ENCODE results near the gene SNUPN.
A peak's percentile ranks its signal among the peaks of the same experiment; 100 is the strongest.
"Not testable (repeated sequence)": the region's sequence is repeated elsewhere in the genome, so short reads cannot be mapped to it uniquely, and the experiment has no call there.

The SNUPN gene

GRCh38 chr15:75637245-75638009, 11.9 kb upstream of the SNUPN start:
- DNase-seq (ENCODE audit: low spot score), result no peak

- DNase-seq (ENCODE audit: low spot score), result no peak
Measured at GRCh38 chr15:75636026-75636425, 10.5 kb upstream of the SNUPN start.

DNA sequence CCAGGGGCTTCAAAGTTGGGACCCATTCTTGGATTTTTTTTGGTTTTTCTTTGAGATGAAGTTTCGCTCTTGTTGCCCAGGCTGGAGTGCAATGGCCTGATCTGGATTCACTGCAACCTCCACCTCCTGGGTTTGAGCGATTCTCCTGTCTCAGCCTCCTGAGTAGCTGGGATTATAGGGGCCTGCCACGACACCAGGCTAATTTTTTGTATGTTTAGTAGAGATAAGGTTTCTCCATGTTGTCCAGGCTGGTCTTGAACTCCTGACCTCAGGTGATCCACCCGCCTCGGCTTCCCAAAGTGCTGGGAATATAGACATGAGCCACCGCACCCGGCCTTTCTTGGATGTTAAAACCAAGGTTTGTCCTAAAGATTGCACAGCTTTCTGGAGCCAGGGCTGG, 8.4 kb upstream of the SNUPN start:
- not testable (repeated sequence) for DNase-seq (ENCODE audit: low spot score)

GRCh38 chr15:75631935-75632334, 6.4 kb upstream of the SNUPN start:
- DNase-seq (ENCODE audit: low spot score), result no peak

DNA sequence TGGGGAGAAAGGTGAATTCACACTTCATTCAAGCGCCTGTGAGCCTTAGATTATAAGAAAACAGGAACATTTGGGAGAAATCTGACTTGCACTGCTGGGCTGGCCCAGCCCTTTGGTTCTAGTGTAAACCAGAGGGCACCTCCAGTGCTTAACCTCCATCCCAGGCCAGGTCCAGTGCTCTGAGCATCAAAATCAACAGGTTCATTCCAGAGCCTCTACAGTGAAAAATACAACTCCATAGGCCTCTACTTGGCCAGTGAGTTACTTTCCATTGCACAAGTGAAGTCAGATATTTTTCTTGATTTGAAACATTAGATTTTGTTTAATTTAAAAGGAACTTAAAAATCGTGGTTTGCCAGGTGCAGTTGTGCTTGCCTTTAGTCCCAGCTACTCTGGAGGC, 3.0 kb downstream of the SNUPN start:
- no peak for DNase-seq (ENCODE audit: low spot score)

DNA sequence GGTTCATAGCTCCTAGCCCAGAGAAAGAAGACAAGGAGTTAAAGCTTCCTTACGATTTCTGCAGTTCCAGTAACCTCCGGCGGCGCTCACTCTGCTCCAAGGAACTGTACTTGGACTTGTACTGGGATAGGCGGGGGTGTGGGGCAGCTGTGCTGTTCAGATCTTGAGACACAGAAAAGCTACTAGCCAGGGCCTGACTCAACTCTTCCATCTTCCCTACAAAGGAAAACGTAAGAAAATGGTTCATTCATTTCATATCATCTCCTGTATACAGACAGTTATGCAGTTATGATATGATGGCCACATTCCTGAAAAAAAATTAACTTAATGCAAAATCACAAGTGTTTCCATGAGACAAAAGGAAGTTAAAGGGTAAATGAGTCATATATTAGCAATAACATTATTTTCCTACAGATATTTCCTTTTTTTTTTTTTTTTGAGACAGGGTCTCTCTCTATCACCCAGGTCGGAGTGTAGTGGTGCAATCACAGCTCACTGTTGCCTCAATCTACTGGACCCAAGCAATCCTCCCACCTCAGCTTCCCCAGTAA, 4.6 kb downstream of the SNUPN start:
- DNase-seq (ENCODE audit: low spot score), result no peak

DNA sequence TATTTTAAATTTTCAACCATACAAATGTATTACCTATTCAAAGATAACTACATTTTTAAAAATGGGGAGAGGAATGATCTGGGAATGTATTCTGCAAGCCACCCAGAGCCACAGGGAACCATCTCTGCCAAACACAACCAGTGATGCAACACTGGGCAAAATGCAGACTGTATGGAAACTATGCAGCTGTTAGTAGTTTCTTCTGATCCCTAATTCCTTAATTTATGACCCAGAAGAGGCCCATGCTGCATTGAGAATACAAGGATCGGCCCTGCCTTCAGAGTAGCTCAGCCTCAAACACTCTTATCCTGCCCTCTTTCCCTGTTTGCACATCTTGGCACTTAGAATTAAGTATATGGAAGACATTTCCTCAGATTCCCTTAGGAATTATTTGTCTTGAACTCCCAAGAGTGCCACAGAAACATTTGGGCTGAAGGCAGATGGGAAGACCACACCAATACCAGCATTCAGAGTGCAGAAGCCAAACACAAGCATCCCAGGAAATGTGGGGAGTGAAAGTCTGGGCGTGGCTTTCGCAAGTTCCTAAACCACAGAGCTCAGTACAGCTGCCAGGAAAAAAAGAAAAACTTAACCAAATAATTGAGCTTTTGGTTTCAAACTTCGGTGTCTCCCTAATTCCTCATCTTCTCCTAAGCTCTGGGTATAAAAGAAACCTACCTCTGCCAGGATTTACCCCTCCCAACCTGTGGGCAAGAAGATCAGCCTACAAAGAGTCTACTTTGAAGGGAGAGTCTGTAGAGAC, 5.3 kb downstream of the SNUPN start:
- DNase-seq (ENCODE audit: low spot score), result no peak

DNA sequence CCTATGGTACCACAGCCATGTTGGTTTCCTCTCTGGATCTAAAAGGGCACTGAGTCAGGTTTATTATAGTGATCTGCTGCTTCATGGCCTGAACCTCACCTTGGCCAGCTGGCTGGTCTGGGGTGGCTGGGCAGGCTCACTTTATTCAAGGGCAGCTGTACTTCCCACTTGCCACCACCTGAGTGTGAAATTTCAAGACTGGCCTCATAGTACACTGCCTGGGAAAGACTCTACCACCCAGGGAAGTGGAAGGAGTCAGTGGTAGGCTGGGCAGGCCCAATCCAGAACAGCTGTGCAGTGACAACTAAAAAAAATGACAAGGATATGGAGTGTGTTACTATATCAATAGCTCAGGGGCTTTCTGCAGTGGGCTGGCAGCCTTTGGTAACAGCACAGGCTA, 8.8 kb downstream of the SNUPN start:
- DNase-seq (ENCODE audit: low spot score), result no peak

DNA sequence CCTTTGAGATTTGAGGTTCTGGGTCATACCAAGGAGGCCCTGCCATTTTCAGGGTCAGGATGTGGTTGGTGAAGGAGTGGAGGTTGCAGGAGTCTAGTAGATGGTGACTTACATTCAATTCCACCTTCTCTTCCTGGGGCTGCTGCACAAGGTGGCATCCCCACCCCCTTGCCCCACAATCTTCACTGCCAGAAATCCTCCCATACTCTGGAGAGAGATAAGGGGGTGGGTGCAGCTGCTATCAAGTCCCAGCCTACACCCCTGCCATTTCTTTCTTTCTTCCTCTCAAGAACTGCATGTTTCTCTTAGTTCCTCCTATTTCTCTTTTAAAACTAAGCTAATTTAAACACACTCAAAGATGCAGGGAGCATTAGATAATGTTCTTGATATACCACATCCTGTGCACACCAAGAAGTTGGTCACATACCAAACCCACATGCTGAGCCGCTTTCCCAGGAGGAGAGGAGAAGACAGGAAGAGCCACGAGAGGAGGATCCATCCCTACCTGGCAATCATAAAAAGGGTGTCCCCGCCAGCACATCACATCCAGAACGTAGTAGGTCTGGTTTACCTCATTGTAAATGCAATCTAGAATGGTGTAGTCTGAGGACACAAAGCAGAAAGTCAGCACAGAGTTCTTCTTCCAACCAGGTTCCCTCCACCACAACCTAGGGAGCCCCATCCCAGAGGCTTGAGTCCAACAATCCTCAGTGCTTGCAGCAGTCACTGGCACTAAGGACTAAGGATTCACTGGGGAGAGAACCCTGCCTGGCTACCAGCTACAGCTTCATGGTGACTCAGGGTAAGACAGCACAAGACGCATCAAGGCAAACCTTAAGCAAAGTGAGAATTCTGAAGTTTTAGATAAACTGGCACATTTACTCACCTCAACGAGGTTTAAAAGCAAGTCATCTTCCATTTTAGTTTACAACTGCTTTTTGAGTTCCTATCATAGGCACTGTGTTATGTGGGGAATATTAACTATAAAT, 18.5 kb downstream of the SNUPN start:
- peak; percentile 60 for DNase-seq (ENCODE audit: low spot score)

DNA sequence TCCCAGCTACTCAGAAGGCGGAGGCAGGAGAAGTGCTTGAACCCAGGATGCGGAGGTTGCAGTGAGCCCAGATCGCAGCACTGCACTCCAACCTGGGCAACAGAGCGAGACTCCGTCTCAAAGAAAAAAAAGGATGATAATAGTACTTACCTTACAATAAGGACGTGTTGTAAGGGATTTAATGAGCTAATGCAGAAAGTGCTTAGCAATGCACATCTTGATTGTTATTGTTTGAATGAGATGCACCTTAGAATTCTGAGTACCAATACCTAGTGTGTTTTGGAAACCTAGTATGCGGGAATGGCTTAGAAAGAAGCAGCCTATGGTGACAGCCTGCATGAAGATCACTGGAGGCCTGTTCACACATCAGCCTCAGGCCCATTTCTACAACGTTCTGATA, 19.5 kb downstream of the SNUPN start:
- no peak for DNase-seq (ENCODE audit: low spot score)

GRCh38 chr15:75599401-75599800, 26.1 kb downstream of the SNUPN start:
- DNase-seq (ENCODE audit: low spot score), result no peak

DNA sequence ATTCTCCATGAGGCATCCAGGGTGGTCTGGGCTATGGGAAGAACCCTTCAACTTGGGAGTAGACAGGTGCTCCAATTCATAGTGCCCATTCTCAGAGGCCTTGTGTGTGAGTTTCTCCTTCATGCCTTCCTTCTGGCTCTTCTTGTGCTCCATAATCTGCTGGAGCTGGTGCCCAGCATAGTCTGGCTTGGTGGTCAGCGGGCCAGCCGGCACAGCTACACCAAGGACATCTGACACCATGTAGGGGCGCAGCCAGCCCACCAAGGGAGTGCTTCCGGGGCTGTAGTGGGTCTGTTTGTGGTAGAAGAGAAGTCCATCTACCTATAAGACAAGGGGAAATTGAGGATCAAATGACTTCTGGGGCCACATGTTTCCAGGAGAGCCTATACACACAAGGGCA, 27.2 kb downstream of the SNUPN start:
- DNase-seq (ENCODE audit: low spot score), result no peak

- DNase-seq (ENCODE audit: low spot score), result no peak
Measured at GRCh38 chr15:75597667-75598341, 27.7 kb downstream of the SNUPN start.

DNA sequence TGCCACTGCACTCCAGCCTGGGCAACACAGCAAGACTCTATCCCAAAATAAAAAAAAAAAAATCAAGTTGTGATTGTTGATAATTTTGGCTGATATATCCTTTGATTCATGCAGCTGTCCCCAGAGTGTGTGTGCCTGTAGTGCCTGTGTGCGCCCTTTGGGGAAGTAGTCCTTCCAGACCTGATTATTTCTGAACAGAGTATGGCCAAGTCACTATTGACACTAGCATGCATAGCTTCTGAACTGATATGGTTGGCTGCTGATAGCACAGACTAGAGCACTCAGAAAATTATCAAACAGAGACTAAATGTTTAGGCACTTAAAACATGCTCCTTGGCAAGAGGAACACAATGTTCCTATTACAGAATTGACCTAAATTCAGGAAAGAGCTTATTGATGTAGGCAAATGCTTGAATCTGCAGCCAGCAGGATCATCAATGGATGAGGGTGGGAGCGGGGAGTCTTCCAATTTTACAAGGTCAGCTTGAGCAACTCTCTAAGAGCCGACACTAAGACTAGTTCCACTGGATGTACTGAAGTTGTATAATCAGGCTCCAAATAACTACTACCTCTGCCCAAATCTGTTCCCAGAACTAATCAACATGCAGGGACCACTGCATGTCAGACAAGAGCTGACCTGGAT, 28.7 kb downstream of the SNUPN start:
- no peak for DNase-seq (ENCODE audit: low spot score)

- no peak for DNase-seq (ENCODE audit: low spot score)
Measured at GRCh38 chr15:75594276-75594675, 31.2 kb downstream of the SNUPN start.

- DNase-seq (ENCODE audit: low spot score), result no peak
Measured at GRCh38 chr15:75591655-75592364, 33.7 kb downstream of the SNUPN start.

GRCh38 chr15:75590239-75590638, 35.3 kb downstream of the SNUPN start:
- DNase-seq (ENCODE audit: low spot score), result no peak

DNA sequence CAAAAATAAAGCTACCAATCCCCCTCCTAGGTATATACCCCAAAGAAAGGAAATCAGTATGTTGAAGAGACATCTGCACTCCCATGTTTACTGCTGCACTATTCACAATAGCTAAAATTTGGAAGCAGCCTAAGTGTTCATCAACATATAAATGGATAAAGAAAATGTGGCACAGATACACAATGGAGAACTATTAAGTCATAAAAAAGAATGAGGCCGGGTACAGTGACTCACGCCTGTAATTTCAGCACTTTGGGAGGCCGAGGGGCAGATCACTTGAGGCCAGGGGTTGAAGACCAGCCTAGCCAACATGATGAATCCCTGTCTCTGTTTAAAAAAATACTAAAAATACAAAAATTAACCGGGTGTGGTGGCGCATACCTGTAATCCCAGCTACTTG, 36.5 kb downstream of the SNUPN start:
- DNase-seq (ENCODE audit: low spot score), result no peak

DNA sequence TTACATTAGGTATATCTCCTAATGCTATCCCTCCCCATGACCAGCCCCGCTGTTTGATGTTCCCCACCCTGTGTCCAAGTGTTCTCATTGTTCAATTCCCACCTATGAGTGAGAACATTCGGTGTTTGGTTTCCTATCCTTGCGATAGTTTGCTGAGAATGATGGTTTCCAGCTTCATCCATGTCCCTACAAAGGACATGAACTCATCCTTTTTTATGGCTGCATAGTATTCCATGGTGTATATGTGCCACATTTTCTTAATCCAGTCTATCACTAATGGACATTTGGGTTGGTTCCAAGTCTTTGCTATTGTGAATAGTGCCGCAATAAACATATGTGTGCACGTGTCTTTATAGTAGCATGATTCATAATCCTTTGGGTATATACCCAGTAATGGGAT, 39.1 kb downstream of the SNUPN start:
- DNase-seq (ENCODE audit: low spot score), result not testable (repeated sequence)

DNA sequence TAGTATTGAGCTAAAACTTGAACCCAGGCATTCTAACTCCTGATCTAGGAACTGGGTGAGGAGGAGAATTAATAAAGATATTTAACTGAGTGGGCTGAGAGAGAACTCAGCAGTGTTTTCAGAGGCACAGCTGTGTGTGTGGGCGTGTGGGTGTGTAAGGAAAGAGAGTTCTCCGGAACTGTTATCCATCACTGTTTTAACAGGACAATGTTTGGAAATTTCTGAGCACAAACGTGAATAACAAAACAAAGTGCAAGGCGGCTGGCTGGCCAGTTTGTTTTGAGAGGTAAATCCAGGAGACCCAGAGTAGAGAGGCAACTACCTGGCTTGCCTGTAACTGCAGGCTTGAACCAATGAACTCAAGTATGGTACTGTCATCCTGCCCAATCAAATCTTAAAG, 41.4 kb downstream of the SNUPN start:
- DNase-seq (ENCODE audit: low spot score), result peak; percentile 53

Data from putamen (tissue), 1 donor.